Hypothalamus (tissue), 51 donors: ENCODE data around the gene GBP1.
"Not testable (repeated sequence)": the region's sequence is repeated elsewhere in the genome, so short reads cannot be mapped to it uniquely, and the experiment has no call there.

Experiments
- DNase-seq, 51 donors: peaks; one replicate each; lab custom pipeline; 2025; lab: John Stamatoyannopoulos, UW

The GBP1 gene

DNA sequence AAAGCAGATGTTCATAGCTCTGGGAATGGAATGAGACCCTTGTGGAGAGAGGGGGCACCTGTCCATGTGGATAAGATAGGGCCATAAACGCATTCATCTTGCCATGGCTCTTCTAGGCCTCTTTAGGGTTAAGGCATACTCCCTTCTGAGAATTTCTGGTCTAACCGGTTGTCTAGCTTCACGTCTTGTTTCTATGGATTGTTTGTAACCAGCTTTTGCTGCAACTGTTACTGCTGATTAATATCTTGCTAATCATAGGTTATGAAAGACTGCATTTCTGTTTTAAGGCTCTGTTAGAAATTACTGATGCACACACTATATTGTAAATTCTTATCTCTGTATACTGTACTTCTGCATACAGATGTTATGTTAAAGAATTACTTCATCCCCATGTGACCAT lies 46.7 kb downstream of the GBP1 start:
- DNase-seq: not testable (repeated sequence)

DNA sequence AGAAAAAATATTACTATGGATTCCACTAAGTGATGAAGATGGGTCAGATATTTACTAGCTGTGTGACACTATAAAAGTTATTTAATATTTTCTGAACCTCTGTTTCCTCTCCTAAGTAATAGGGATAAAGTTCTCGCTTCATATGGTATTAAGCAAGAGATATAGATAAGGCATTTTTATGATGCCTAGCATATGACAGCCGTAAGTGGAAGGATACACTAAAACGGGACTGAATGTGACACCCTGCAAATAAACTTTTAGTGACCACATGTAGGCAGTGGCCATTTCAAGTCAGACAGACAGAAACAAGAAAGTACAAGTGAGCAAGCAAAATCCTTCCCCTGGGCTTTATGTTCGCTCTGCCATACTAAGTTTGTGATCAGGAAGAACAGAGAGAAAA lies 56.5 kb downstream of the GBP1 start:
- DNase-seq: no peak

DNA sequence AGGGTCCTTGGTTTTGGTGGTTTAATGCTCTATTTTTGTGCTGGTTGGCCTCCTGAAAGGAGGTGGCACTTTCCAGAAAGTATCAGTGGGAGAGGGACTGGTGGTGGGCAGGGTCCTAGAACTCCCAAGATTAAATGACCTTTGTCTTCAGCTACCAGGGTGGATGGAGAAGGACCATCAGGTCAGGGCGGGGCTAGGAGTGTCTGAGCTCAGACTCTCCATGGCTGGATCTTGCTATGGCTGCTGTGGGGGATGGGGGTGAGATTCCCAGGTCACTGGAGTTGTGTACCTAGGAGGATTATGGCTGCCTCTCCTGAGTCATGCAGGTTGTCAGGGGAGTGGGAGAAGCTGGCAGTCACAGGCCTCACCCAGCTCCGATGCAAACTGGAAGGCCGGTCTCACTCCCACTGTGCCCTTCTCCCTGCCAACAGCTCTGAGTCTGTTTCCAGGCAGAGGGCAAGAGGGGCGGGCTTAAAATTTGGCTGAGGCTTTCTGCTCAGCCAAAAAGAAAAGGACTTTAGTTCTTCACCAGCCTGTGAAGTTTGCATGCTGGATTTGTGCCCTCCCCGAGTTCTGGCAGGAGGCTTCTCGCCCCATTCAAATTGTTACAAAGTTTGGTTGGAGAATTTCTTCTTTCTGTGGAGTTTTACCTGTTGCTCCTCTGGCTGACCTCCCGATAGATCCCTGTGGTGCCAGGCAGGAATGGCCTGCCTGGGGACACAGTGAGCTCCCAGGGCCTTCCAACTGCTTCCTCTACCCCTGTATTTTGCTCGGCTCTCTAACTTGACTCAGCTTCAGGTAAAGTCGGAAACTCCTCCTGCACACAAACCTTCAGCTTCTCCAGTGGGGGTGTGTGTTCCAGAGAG lies 59.5 kb downstream of the GBP1 start:
- DNase-seq: peak in 30 of 51 donors; percentile 13 to 79 (median 48)
